ENCODE results near the gene DBP.
"Not testable (repeated sequence)": the region's sequence is repeated elsewhere in the genome, so short reads cannot be mapped to it uniquely, and the experiment has no call there.

The DBP gene
- 2.2 to 30.0 (median 19.4) reads per million in 9 experiments for total RNA-seq

- H3K4me1 Mint-ChIP-seq (ENCODE audit: low read depth in 2 of 2) = peaks cover 32 to 41% of the 10 kb centered on the region in 2 donors
- H3K27ac Mint-ChIP-seq = peak within 1 kb of the TSS; percentile 96 to 98
- H3K27me3 Mint-ChIP-seq = no peaks in the 10 kb centered on the region
- ATAC-seq (replicated peaks) (no peak), DNase-seq (peak in 1 of 3 experiments; percentile 44)
- H3K36me3 Mint-ChIP-seq (ENCODE audit: insufficient read depth) = peaks cover 40% of the 10 kb centered on the region
- H3K4me3 Mint-ChIP-seq = peak within 1 kb of the TSS; percentile 90 to 98
- peaks cover 0 to 2% of the 10 kb centered on the region in 2 donors for H3K9me3 Mint-ChIP-seq
Observed at GRCh38 chr19:48636859-48637448, at the start of gene DBP. Gene DBP (minus strand): TSS chr19:48637379. CDS start chr19:48636994, 385 bp downstream.

GRCh38 chr19:48686637-48687036, 49.5 kb upstream of the DBP start:
- not testable (repeated sequence) for H3K27ac Mint-ChIP-seq; DNase-seq; H3K4me1 Mint-ChIP-seq (ENCODE audit: low read depth in 2 of 2); ATAC-seq (replicated peaks); H3K9me3 Mint-ChIP-seq; H3K27me3 Mint-ChIP-seq; H3K4me3 Mint-ChIP-seq; H3K36me3 Mint-ChIP-seq (ENCODE audit: insufficient read depth)

GRCh38 chr19:48686088-48686487, 48.9 kb upstream of the DBP start:
- Mint-ChIP-seq H3K27ac (no peak overlapping the region), H3K9me3 (no peaks in the 10 kb centered on the region), H3K36me3 (ENCODE audit: insufficient read depth) (no peaks in the 10 kb centered on the region), H3K27me3 (no peaks in the 10 kb centered on the region), H3K4me3 (no peak overlapping the region), H3K4me1 (ENCODE audit: low read depth in 2 of 2) (no peaks in the 10 kb centered on the region)
- ATAC-seq (replicated peaks) (no peak), DNase-seq (no peak)

- H3K9me3 Mint-ChIP-seq = no peaks in the 10 kb centered on the region
- H3K4me1 Mint-ChIP-seq (ENCODE audit: low read depth in 2 of 2) = no peaks in the 10 kb centered on the region
- H3K4me3 Mint-ChIP-seq = no peak overlapping the region
- H3K27me3 Mint-ChIP-seq = no peaks in the 10 kb centered on the region
- DNase-seq (no peak), ATAC-seq (replicated peaks) (no peak)
- no peaks in the 10 kb centered on the region for H3K36me3 Mint-ChIP-seq (ENCODE audit: insufficient read depth)
- H3K27ac Mint-ChIP-seq = no peak overlapping the region
Observed at GRCh38 chr19:48685583-48685982, 48.4 kb upstream of the DBP start.

- Mint-ChIP-seq H3K4me3 (no peak overlapping the region), H3K9me3 (no peaks in the 10 kb centered on the region), H3K36me3 (ENCODE audit: insufficient read depth) (no peaks in the 10 kb centered on the region), H3K27me3 (no peaks in the 10 kb centered on the region), H3K27ac (no peak overlapping the region), H3K4me1 (ENCODE audit: low read depth in 2 of 2) (no peaks in the 10 kb centered on the region)
- ATAC-seq (replicated peaks) (no peak), DNase-seq (no peak)
Observed at GRCh38 chr19:48683349-48683748, 46.2 kb upstream of the DBP start.

- Mint-ChIP-seq H3K27ac (no peak overlapping the region), H3K36me3 (ENCODE audit: insufficient read depth) (no peaks in the 10 kb centered on the region), H3K27me3 (no peaks in the 10 kb centered on the region), H3K9me3 (no peaks in the 10 kb centered on the region), H3K4me3 (no peak overlapping the region), H3K4me1 (ENCODE audit: low read depth in 2 of 2) (no peaks in the 10 kb centered on the region)
- ATAC-seq (replicated peaks) (no peak), DNase-seq (no peak)
Observed at GRCh38 chr19:48681127-48681470, 43.9 kb upstream of the DBP start.

GRCh38 chr19:48680436-48681126, 43.4 kb upstream of the DBP start:
- no peak for ATAC-seq (replicated peaks)
- Mint-ChIP-seq H3K27ac (no peak overlapping the region), H3K36me3 (ENCODE audit: insufficient read depth) (no peaks in the 10 kb centered on the region), H3K4me1 (ENCODE audit: low read depth in 2 of 2) (peaks cover 0 to under 1% of the 10 kb centered on the region in 2 donors), H3K27me3 (no peaks in the 10 kb centered on the region), H3K9me3 (no peaks in the 10 kb centered on the region), H3K4me3 (no peak overlapping the region)
- no peak for DNase-seq

- not testable (repeated sequence) for H3K4me1 Mint-ChIP-seq (ENCODE audit: low read depth in 2 of 2); H3K36me3 Mint-ChIP-seq (ENCODE audit: insufficient read depth); H3K27me3 Mint-ChIP-seq; ATAC-seq (replicated peaks); H3K9me3 Mint-ChIP-seq; H3K4me3 Mint-ChIP-seq; H3K27ac Mint-ChIP-seq; DNase-seq
Observed at GRCh38 chr19:48680006-48680405, 42.8 kb upstream of the DBP start.

GRCh38 chr19:48678201-48678600, 41.0 kb upstream of the DBP start:
- no peak for DNase-seq
- no peaks in the 10 kb centered on the region for H3K27me3 Mint-ChIP-seq

GRCh38 chr19:48676887-48677286, 39.7 kb upstream of the DBP start:
- Mint-ChIP-seq H3K4me3 (no peak overlapping the region), H3K4me1 (ENCODE audit: low read depth in 2 of 2) (peaks cover 5 to 6% of the 10 kb centered on the region in 2 donors), H3K27ac (no peak overlapping the region), H3K36me3 (ENCODE audit: insufficient read depth) (no peaks in the 10 kb centered on the region), H3K27me3 (no peaks in the 10 kb centered on the region), H3K9me3 (no peaks in the 10 kb centered on the region)
- ATAC-seq (replicated peaks) (no peak), DNase-seq (no peak)

More at GRCh38 chr19:48678201-48678600, 41.0 kb upstream of the DBP start:
- H3K4me3 Mint-ChIP-seq = no peak overlapping the region
- peaks cover 5 to 6% of the 10 kb centered on the region in 2 donors for H3K4me1 Mint-ChIP-seq (ENCODE audit: low read depth in 2 of 2)
- ATAC-seq (replicated peaks) = no peak
- H3K9me3 Mint-ChIP-seq = no peaks in the 10 kb centered on the region
- no peak overlapping the region for H3K27ac Mint-ChIP-seq
- no peaks in the 10 kb centered on the region for H3K36me3 Mint-ChIP-seq (ENCODE audit: insufficient read depth)

- Mint-ChIP-seq H3K36me3 (ENCODE audit: insufficient read depth) (no peaks in the 10 kb centered on the region), H3K4me1 (ENCODE audit: low read depth in 2 of 2) (peaks cover 5 to 6% of the 10 kb centered on the region in 2 donors), H3K27ac (no peak overlapping the region), H3K9me3 (no peaks in the 10 kb centered on the region), H3K4me3 (no peak overlapping the region), H3K27me3 (no peaks in the 10 kb centered on the region)
- DNase-seq (no peak), ATAC-seq (replicated peaks) (no peak)
Observed at GRCh38 chr19:48676487-48676886, 39.3 kb upstream of the DBP start.

- peak overlapping the region in 1 of 2 donors; percentile 33 for H3K4me3 Mint-ChIP-seq
- H3K27ac Mint-ChIP-seq = peak overlapping the region in 1 of 2 donors; percentile 60
- no peaks in the 10 kb centered on the region for H3K9me3 Mint-ChIP-seq
- H3K36me3 Mint-ChIP-seq (ENCODE audit: insufficient read depth) = no peaks in the 10 kb centered on the region
- peak; percentile 96 for ATAC-seq (replicated peaks)
- DNase-seq = peak; percentile 75 to 76 (median 75)
- no peaks in the 10 kb centered on the region for H3K27me3 Mint-ChIP-seq
- H3K4me1 Mint-ChIP-seq (ENCODE audit: low read depth in 2 of 2) = peaks cover 5 to 6% of the 10 kb centered on the region in 2 donors
Observed at GRCh38 chr19:48674921-48675824, 38.0 kb upstream of the DBP start.

- Mint-ChIP-seq H3K4me1 (ENCODE audit: low read depth in 2 of 2) (peaks cover 5 to 6% of the 10 kb centered on the region in 2 donors), H3K27ac (no peak overlapping the region), H3K9me3 (no peaks in the 10 kb centered on the region), H3K36me3 (ENCODE audit: insufficient read depth) (peaks cover 7% of the 10 kb centered on the region), H3K27me3 (no peaks in the 10 kb centered on the region), H3K4me3 (no peak overlapping the region)
- no peak for DNase-seq
- no peak for ATAC-seq (replicated peaks)
Observed at GRCh38 chr19:48674216-48674809, 37.1 kb upstream of the DBP start.
